ENCODE data around the gene TSPYL1. TPM values are rescaled to one million over a fixed set of nuclear protein-coding genes. Genes with fewer than 3 reads are reported as not detected.

The TSPYL1 gene
- total and polyA plus RNA-seq, 2 of the 8 experiments (the other 6 are each of a cell fraction or from before 2014, with no cell fraction given) = 33.2 to 79.1 TPM

GRCh38 chr6:116282698-116283097 lies 3.0 kb upstream of the TSPYL1 start (continued):
- TF ChIP-seq USF2 (IDR thresholded peaks at IDR 0.05; ENCODE audit: low read length) = no peak

Data from H1 (cell line).